Stomach smooth muscle (tissue), 2 donors: ENCODE measurements around the gene DDC.

Source experiments
- H3K27ac ChIP-seq: one replicate; pipeline ENCODE4 v1.7.0; 2013; ENCODE audit warnings: mild to moderate bottlenecking, low read length, inconsistent platforms
- H3K27me3 ChIP-seq, 2 donors: one replicate each; pipeline ENCODE4 v1.7.0; 2013; ENCODE audit warnings: low read length in 2 of 2; ENCODE audit not compliant: insufficient read depth in 2 of 2, control insufficient read depth in 1 of 2
- H3K36me3 ChIP-seq, 2 donors: one replicate each; pipeline ENCODE4 v1.7.0; 2013; ENCODE audit warnings: low read length in 2 of 2; ENCODE audit not compliant: control insufficient read depth in 2 of 2, insufficient read depth in 2 of 2
- H3K4me1 ChIP-seq: one replicate; pipeline ENCODE4 v1.7.0; 2013; ENCODE audit warnings: low read length; ENCODE audit not compliant: control insufficient read depth, insufficient read depth
- H3K4me3 ChIP-seq, 2 donors: one replicate each; pipeline ENCODE4 v1.7.0; 2013; ENCODE audit warnings: low read length in 2 of 2
- H3K9ac ChIP-seq, 2 donors: one replicate each; pipeline ENCODE4 v1.7.0; 2013; ENCODE audit warnings: low read length in 2 of 2, mild to moderate bottlenecking in 1 of 2
- H3K9me3 ChIP-seq, 2 donors: one replicate each; pipeline ENCODE4 v1.7.0; 2013; ENCODE audit warnings: low read length in 2 of 2; ENCODE audit not compliant: control insufficient read depth in 2 of 2
- donor health status: healthy.
- donor health status: Pancreatic carcinoma.

DDC gene

GRCh38 chr7:50481867-50482266, 83.3 kb downstream of the DDC start:
- no peak overlapping the region for H3K4me3 ChIP-seq
- H3K4me1 ChIP-seq, result no peaks in the 10 kb centered on the region
- H3K9me3 ChIP-seq, result no peaks in the 10 kb centered on the region
- no peak overlapping the region for H3K9ac ChIP-seq
- H3K27me3 ChIP-seq, result no peaks in the 10 kb centered on the region
- no peaks in the 10 kb centered on the region for H3K36me3 ChIP-seq
- H3K27ac ChIP-seq, result no peak overlapping the region

- H3K9ac ChIP-seq, result no peak overlapping the region
- H3K4me3 ChIP-seq, result no peak overlapping the region
- H3K27ac ChIP-seq, result no peak overlapping the region
- H3K36me3 ChIP-seq, result no peaks in the 10 kb centered on the region
- no peaks in the 10 kb centered on the region for H3K4me1 ChIP-seq
- no peaks in the 10 kb centered on the region for H3K9me3 ChIP-seq
- no peaks in the 10 kb centered on the region for H3K27me3 ChIP-seq
Observed at GRCh38 chr7:50480797-50481196, 84.4 kb downstream of the DDC start.

- Histone ChIP-seq H3K9ac (no peak overlapping the region), H3K4me1 (no peaks in the 10 kb centered on the region), H3K9me3 (no peaks in the 10 kb centered on the region), H3K36me3 (no peaks in the 10 kb centered on the region), H3K4me3 (no peak overlapping the region), H3K27me3 (no peaks in the 10 kb centered on the region), H3K27ac (no peak overlapping the region)
Observed at GRCh38 chr7:50479743-50480517, 85.3 kb downstream of the DDC start.

- Histone ChIP-seq H3K9ac (no peak overlapping the region), H3K9me3 (no peaks in the 10 kb centered on the region), H3K27ac (no peak overlapping the region), H3K4me1 (peaks cover 16% of the 10 kb centered on the region), H3K4me3 (no peak overlapping the region), H3K36me3 (no peaks in the 10 kb centered on the region), H3K27me3 (no peaks in the 10 kb centered on the region)
Observed at GRCh38 chr7:50477640-50478039, 87.6 kb downstream of the DDC start.

- no peak overlapping the region for H3K9ac ChIP-seq
- H3K36me3 ChIP-seq, result no peaks in the 10 kb centered on the region
- H3K4me1 ChIP-seq, result peaks cover 16% of the 10 kb centered on the region
- H3K9me3 ChIP-seq, result no peaks in the 10 kb centered on the region
- H3K27me3 ChIP-seq, result no peaks in the 10 kb centered on the region
- no peak overlapping the region for H3K27ac ChIP-seq
- no peak overlapping the region for H3K4me3 ChIP-seq
Observed at GRCh38 chr7:50476953-50477625, 88.1 kb downstream of the DDC start.

- Histone ChIP-seq H3K4me3 (no peak overlapping the region), H3K27ac (no peak overlapping the region), H3K4me1 (peaks cover 16% of the 10 kb centered on the region), H3K27me3 (no peaks in the 10 kb centered on the region), H3K36me3 (no peaks in the 10 kb centered on the region), H3K9me3 (no peaks in the 10 kb centered on the region), H3K9ac (no peak overlapping the region)
Observed at GRCh38 chr7:50475340-50475739, 89.9 kb downstream of the DDC start.

- Histone ChIP-seq H3K4me1 (peaks cover 16% of the 10 kb centered on the region), H3K9ac (no peak overlapping the region), H3K9me3 (no peaks in the 10 kb centered on the region), H3K27me3 (no peaks in the 10 kb centered on the region), H3K36me3 (no peaks in the 10 kb centered on the region), H3K4me3 (no peak overlapping the region), H3K27ac (peak overlapping the region; percentile 18)
Observed at GRCh38 chr7:50474382-50475160, 90.6 kb downstream of the DDC start.

- H3K4me3 ChIP-seq, result no peak overlapping the region
- H3K4me1 ChIP-seq, result peaks cover 17% of the 10 kb centered on the region
- H3K36me3 ChIP-seq, result no peaks in the 10 kb centered on the region
- H3K27me3 ChIP-seq, result peaks cover 0 to 2% of the 10 kb centered on the region in 2 donors
- no peaks in the 10 kb centered on the region for H3K9me3 ChIP-seq
- peak overlapping the region; percentile 18 for H3K27ac ChIP-seq
- no peak overlapping the region for H3K9ac ChIP-seq
Observed at GRCh38 chr7:50473531-50473930, 91.7 kb downstream of the DDC start.

- no peaks in the 10 kb centered on the region for H3K36me3 ChIP-seq
- H3K4me1 ChIP-seq, result peaks cover 27% of the 10 kb centered on the region
Observed at GRCh38 chr7:50472427-50472826, 92.8 kb downstream of the DDC start.

GRCh38 chr7:50471970-50472369, 93.2 kb downstream of the DDC start:
- Histone ChIP-seq H3K27me3 (peaks cover 0 to 2% of the 10 kb centered on the region in 2 donors), H3K4me1 (peaks cover 27% of the 10 kb centered on the region), H3K9ac (no peak overlapping the region)

More at GRCh38 chr7:50472427-50472826, 92.8 kb downstream of the DDC start:
- no peak overlapping the region for H3K4me3 ChIP-seq
- H3K9ac ChIP-seq, result no peak overlapping the region
- peaks cover 0 to 2% of the 10 kb centered on the region in 2 donors for H3K27me3 ChIP-seq
- H3K27ac ChIP-seq, result no peak overlapping the region
- H3K9me3 ChIP-seq, result no peaks in the 10 kb centered on the region

More at GRCh38 chr7:50471970-50472369, 93.2 kb downstream of the DDC start:
- Histone ChIP-seq H3K4me3 (no peak overlapping the region), H3K36me3 (no peaks in the 10 kb centered on the region), H3K9me3 (no peaks in the 10 kb centered on the region), H3K27ac (no peak overlapping the region)
